Measurements from ENCODE around the gene SMOC1.

The SMOC1 gene

DNA sequence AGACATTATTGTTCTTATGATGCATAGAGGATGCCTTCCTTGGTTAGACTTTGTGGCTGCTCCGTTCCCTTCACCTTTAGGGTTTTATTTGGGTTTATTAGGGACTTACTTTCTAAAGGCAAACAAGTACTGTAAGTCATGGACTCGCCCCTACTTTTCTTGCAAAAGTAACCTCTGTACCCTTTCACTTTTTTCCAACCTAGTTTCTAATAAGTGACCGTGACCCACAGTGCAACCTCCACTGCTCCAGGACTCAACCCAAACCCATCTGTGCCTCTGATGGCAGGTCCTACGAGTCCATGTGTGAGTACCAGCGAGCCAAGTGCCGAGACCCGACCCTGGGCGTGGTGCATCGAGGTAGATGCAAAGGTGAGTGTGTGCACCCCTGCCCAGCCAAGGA is 72.7 kb downstream of the SMOC1 start:
- no peak overlapping the region for H3K27ac Mint-ChIP-seq
- H3K4me1 Mint-ChIP-seq (ENCODE audit: low read depth), result no peaks in the 10 kb centered on the region
- H3K27me3 Mint-ChIP-seq (ENCODE audit: low read depth), result peaks cover 4% of the 10 kb centered on the region
- H3K9me3 Mint-ChIP-seq, result peaks cover 3% of the 10 kb centered on the region
- no peak for DNase-seq (ENCODE audit: low spot score)
- no peaks in the 10 kb centered on the region for H3K36me3 Mint-ChIP-seq (ENCODE audit: low read depth)
- H3K4me3 Mint-ChIP-seq, result no peak overlapping the region

GRCh38 chr14:69953266-69953915 is 74.2 kb downstream of the SMOC1 start:
- no peaks in the 10 kb centered on the region for H3K36me3 Mint-ChIP-seq (ENCODE audit: low read depth)
- peaks cover 5% of the 10 kb centered on the region for H3K27me3 Mint-ChIP-seq (ENCODE audit: low read depth)
- no peak overlapping the region for H3K4me3 Mint-ChIP-seq
- H3K9me3 Mint-ChIP-seq, result no peaks in the 10 kb centered on the region
- DNase-seq (ENCODE audit: low spot score), result no peak
- H3K27ac Mint-ChIP-seq, result no peak overlapping the region
- H3K4me1 Mint-ChIP-seq (ENCODE audit: low read depth), result no peaks in the 10 kb centered on the region

DNA sequence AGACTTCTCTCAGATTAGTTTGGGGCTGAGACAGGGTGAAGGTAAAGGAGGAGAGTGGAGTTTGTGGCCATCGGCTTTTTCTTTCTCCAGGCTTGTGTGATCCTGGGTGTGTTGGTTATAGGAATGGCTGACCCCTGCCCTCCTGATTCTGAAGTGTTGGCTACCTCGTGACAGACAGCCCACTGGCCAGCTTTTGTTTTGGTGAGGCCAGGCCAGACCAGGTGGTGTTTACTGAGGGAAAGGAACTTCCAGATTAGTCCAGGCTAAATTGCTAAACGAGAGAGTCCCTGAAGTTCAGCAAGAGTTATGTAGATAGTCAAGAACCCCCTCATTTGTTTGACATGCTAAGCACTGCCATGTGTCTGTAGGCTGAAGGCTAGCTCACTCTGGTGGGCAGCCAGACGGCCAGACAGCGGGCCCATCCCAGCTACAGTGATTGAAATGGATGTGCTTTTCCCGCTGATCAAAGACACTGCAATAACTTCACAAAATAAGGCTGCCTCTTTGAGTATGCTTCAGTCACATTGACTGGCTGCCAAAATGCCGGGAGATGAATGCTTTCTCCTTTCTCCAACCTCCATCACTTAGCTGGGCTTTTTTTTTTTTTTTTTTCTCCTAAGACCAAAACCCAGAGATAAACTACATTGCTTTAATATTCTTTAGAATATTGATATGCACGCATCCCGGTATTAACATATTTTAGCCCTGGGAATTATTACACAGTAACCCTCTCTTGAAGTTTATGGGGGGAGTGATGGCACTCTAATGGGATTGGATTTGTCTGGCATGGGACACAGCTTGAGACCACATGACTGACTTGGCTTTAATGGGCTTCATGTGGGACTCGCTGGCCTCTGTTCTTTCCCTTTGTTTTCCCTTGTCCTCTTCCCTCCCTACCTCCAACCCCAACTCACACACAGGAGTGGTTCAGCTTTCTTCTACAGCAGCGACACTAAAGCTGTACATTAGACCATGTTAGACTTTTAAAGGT is 76.9 kb downstream of the SMOC1 start:
- Mint-ChIP-seq H3K4me1 (ENCODE audit: low read depth) (no peaks in the 10 kb centered on the region), H3K4me3 (no peak overlapping the region), H3K27ac (no peak overlapping the region), H3K9me3 (no peaks in the 10 kb centered on the region), H3K27me3 (ENCODE audit: low read depth) (peaks cover 5% of the 10 kb centered on the region), H3K36me3 (ENCODE audit: low read depth) (no peaks in the 10 kb centered on the region)
- no peak for DNase-seq (ENCODE audit: low spot score)

- H3K36me3 Mint-ChIP-seq (ENCODE audit: low read depth), result no peaks in the 10 kb centered on the region
- no peaks in the 10 kb centered on the region for H3K9me3 Mint-ChIP-seq
- no peak overlapping the region for H3K4me3 Mint-ChIP-seq
- no peaks in the 10 kb centered on the region for H3K4me1 Mint-ChIP-seq (ENCODE audit: low read depth)
- no peak for DNase-seq (ENCODE audit: low spot score)
- peaks cover 5% of the 10 kb centered on the region for H3K27me3 Mint-ChIP-seq (ENCODE audit: low read depth)
- H3K27ac Mint-ChIP-seq, result no peak overlapping the region
Observed at GRCh38 chr14:69956970-69957369, 77.8 kb downstream of the SMOC1 start.

GRCh38 chr14:69957986-69958385 is 78.8 kb downstream of the SMOC1 start:
- Mint-ChIP-seq H3K27ac (no peak overlapping the region), H3K36me3 (ENCODE audit: low read depth) (no peaks in the 10 kb centered on the region), H3K4me3 (no peak overlapping the region), H3K4me1 (ENCODE audit: low read depth) (no peaks in the 10 kb centered on the region), H3K27me3 (ENCODE audit: low read depth) (peaks cover 5% of the 10 kb centered on the region), H3K9me3 (no peaks in the 10 kb centered on the region)
- no peak for DNase-seq (ENCODE audit: low spot score)

GRCh38 chr14:69959136-69959535 is 79.9 kb downstream of the SMOC1 start:
- DNase-seq (ENCODE audit: low spot score), result no peak
- Mint-ChIP-seq H3K4me1 (ENCODE audit: low read depth) (no peaks in the 10 kb centered on the region), H3K36me3 (ENCODE audit: low read depth) (no peaks in the 10 kb centered on the region), H3K27me3 (ENCODE audit: low read depth) (peaks cover 5% of the 10 kb centered on the region), H3K9me3 (no peaks in the 10 kb centered on the region), H3K4me3 (no peak overlapping the region), H3K27ac (no peak overlapping the region)

DNA sequence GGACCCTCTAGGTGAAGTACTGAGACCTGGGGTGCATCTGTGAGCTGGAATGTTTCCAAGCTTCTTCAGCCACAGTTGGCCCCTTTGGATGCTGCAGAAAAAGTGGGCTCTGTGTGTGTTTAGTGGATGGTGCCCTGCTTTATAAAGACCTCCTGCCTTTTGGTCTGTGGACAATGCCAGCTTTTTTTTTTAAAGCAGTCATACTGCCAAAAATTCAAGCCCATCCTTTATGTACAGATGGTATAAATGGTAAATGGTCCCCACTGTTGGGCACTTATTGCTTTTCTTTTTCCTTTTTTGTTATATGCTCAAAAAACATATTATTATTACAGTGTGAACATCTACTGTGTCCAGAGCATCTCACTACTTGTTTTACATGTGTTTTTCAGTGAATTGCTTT is 81.1 kb downstream of the SMOC1 start:
- H3K9me3 Mint-ChIP-seq, result no peaks in the 10 kb centered on the region
- DNase-seq (ENCODE audit: low spot score), result no peak
- H3K27ac Mint-ChIP-seq, result no peak overlapping the region
- H3K36me3 Mint-ChIP-seq (ENCODE audit: low read depth), result no peaks in the 10 kb centered on the region
- H3K4me3 Mint-ChIP-seq, result no peak overlapping the region
- no peaks in the 10 kb centered on the region for H3K4me1 Mint-ChIP-seq (ENCODE audit: low read depth)
- peaks cover 5% of the 10 kb centered on the region for H3K27me3 Mint-ChIP-seq (ENCODE audit: low read depth)

DNA sequence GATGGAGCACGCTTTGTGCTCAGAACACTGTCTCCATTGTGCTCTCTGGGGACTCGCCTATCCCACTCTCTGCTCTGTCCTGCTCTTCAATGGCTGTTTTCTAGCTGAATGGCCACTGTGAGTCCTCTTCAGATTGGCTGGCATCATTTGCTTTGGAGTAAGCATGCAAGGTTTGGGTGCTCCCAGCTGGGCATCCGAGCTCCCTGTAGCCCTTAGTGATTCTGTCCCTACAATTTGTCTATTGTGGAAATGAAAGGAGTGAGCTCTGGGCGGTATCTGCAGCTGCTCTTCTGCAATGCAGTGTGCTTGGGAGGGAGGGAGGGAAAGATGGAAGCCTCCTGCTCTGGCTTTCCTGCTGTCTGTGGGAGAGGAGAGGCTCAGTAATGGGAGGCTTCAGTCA is 84.8 kb downstream of the SMOC1 start:
- Mint-ChIP-seq H3K9me3 (no peaks in the 10 kb centered on the region), H3K4me3 (no peak overlapping the region), H3K27me3 (ENCODE audit: low read depth) (no peaks in the 10 kb centered on the region), H3K4me1 (ENCODE audit: low read depth) (no peaks in the 10 kb centered on the region), H3K36me3 (ENCODE audit: low read depth) (no peaks in the 10 kb centered on the region), H3K27ac (no peak overlapping the region)
- DNase-seq (ENCODE audit: low spot score), result no peak

- no peak for DNase-seq (ENCODE audit: low spot score)
- Mint-ChIP-seq H3K27me3 (ENCODE audit: low read depth) (no peaks in the 10 kb centered on the region), H3K27ac (no peak overlapping the region), H3K4me1 (ENCODE audit: low read depth) (no peaks in the 10 kb centered on the region), H3K36me3 (ENCODE audit: low read depth) (no peaks in the 10 kb centered on the region), H3K4me3 (no peak overlapping the region), H3K9me3 (no peaks in the 10 kb centered on the region)
Observed at GRCh38 chr14:69964841-69965240, 85.6 kb downstream of the SMOC1 start.

DNA sequence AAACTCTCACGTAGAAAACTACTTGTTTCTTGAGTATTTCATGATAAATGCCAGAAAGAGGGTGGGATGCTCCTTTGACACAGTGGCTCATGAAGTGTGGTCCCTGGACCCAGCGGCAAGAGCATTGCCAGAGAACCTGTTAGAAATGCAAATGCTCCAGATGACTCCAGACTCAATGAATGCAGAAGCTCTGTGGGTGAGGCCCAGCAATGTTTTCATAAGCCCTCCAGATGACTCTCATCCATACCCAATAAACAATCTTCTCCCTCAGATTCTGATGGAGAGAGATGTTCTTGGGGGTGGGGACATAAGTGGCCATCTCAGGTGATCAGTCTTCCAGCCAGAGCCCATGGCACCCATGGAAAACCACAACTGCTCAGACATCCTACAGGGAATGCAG is 88.9 kb downstream of the SMOC1 start:
- Mint-ChIP-seq H3K36me3 (ENCODE audit: low read depth) (no peaks in the 10 kb centered on the region), H3K27me3 (ENCODE audit: low read depth) (no peaks in the 10 kb centered on the region), H3K9me3 (no peaks in the 10 kb centered on the region), H3K4me1 (ENCODE audit: low read depth) (no peaks in the 10 kb centered on the region), H3K27ac (no peak overlapping the region), H3K4me3 (no peak overlapping the region)
- DNase-seq (ENCODE audit: low spot score), result no peak

DNA sequence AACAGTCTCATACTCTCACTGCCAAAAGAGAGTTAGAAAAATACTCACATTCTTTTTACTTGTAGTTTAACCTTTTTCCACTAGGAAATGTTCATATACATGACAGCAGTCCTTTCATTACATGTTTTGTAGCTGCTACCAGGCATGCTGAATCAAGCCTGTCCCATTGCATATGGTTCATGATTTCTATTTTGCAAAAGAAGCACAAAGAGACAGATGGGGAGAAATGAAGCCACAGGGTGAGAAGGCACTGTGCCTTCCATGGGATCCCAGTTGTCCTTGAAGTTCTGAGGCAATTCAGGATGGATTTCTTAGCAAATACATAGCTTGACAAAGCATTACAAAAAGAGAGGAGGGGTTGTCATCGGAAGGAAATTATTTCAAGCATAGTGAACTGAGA is 89.5 kb downstream of the SMOC1 start:
- H3K36me3 Mint-ChIP-seq (ENCODE audit: low read depth), result no peaks in the 10 kb centered on the region
- H3K4me1 Mint-ChIP-seq (ENCODE audit: low read depth), result no peaks in the 10 kb centered on the region
- no peaks in the 10 kb centered on the region for H3K9me3 Mint-ChIP-seq
- H3K27ac Mint-ChIP-seq, result no peak overlapping the region
- DNase-seq (ENCODE audit: low spot score), result no peak
- no peaks in the 10 kb centered on the region for H3K27me3 Mint-ChIP-seq (ENCODE audit: low read depth)
- no peak overlapping the region for H3K4me3 Mint-ChIP-seq

DNA sequence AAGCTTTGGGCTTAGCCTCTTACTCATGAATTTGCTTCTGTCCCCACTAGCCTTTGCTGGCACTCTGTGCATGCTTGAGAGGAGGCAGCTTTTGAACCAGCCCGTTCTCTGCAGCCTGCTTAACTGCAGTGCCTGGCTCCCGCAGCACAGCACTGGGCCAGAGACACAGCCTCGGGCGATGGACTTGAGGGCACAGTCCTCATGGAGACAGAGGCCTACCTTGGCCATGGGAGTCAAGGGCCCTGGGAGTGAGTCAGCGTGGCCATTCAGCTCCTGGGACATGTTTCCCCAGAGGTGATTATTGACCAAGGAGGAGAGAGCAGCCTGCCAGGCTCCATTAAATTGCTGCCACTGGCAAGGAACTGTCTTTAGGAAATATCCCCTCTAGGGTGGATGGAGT is 93.5 kb downstream of the SMOC1 start:
- no peak for DNase-seq (ENCODE audit: low spot score)
- Mint-ChIP-seq H3K27me3 (ENCODE audit: low read depth) (peaks cover 6% of the 10 kb centered on the region), H3K36me3 (ENCODE audit: low read depth) (no peaks in the 10 kb centered on the region), H3K9me3 (no peaks in the 10 kb centered on the region), H3K4me3 (no peak overlapping the region), H3K27ac (no peak overlapping the region), H3K4me1 (ENCODE audit: low read depth) (no peaks in the 10 kb centered on the region)

DNA sequence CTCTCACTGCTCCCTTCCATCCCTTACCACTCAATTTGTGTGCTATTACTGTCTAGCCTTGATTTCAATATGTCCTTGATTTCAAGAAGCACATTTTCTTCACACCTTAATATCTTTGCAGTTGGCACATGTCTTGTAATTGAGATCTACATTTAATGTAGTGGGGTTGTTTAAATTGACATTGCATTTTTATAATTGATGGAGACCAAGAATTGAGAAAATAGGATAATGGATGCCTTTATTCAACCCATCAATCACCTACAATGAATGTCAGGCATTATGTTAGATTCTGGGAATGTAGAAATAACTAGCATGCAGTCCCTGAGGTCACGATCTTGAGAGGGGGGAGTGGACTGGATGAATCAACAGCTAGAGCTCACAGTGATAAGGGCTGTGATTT is 94.6 kb downstream of the SMOC1 start:
- no peak overlapping the region for H3K4me3 Mint-ChIP-seq

DNA sequence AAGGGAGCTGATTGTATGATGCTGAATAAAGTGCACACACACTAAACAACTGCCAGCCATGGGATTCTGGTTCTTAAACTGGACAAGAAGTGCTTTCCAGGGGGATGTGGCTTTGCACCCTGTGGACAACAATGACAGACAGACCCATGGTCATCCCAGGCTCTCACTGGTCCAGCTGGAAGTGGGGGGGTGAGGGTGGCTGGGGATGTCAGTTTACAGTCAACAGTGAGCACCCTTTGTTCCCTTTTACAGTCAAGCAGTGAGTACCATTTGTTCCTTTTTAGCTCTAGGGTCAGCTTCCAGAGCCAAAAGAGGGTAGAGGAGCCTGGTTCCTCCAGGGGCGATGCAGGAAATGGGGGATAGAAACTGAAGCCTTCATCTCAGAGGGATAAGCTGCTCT is 100.7 kb downstream of the SMOC1 start:
- DNase-seq (ENCODE audit: low spot score), result no peak
- Mint-ChIP-seq H3K27me3 (ENCODE audit: low read depth) (peaks cover 20% of the 10 kb centered on the region), H3K4me3 (no peak overlapping the region), H3K27ac (no peak overlapping the region), H3K9me3 (no peaks in the 10 kb centered on the region), H3K4me1 (ENCODE audit: low read depth) (no peaks in the 10 kb centered on the region), H3K36me3 (ENCODE audit: low read depth) (no peaks in the 10 kb centered on the region)

More for the DNA sequence above, 94.6 kb downstream of the SMOC1 start:
- Mint-ChIP-seq H3K4me1 (ENCODE audit: low read depth) (no peaks in the 10 kb centered on the region), H3K9me3 (no peaks in the 10 kb centered on the region), H3K36me3 (ENCODE audit: low read depth) (no peaks in the 10 kb centered on the region), H3K27me3 (ENCODE audit: low read depth) (peaks cover 6% of the 10 kb centered on the region), H3K27ac (no peak overlapping the region)
- no peak for DNase-seq (ENCODE audit: low spot score)
